ENCODE measurements around the gene C2CD4C. TPM values are rescaled to one million over a fixed set of nuclear protein-coding genes. Genes with fewer than 3 reads are reported as not detected.
A peak's percentile ranks its signal among the peaks of the same experiment; 100 is the strongest.
"Not testable (repeated sequence)": the region's sequence is repeated elsewhere in the genome, so short reads cannot be mapped to it uniquely, and the experiment has no call there.

Gene C2CD4C
- total RNA-seq, 8 experiments from 2014 or later = 0.15 to 6.4 (median 4.5) TPM

DNA sequence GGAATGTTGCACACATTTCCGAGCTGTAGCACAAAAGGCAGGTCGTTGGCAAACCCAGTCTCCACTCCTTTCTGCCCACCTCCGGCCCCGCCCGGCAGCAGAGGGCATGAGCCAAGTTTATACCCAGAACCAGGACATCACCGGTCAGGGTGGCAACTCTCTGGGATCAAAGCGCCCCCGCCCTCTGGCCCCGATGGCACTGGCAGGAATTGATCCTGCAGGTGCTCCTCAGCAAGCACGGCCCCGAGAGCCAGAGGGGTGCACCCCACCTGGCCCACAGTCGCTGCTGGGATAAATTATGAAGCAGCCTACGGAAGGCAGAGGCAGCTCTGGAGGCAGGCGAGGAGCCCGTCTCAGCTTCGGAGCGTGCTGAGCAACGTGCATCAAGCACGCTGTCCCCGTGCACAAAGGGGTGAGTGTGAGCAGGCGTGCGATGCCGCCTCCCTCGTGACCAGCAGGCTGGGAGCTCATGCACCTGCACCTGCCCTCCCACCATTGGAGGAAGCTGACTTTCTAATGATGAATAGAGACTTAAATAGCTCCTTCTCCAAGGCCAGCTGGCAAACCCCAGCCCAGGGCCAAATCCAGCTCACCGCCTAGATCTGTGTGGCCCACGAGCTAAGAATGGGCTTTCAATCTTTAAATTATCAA lies 26.2 kb upstream of the C2CD4C start:
- peak in 5 of 8 experiments; percentile 45 to 83 (median 76) for ATAC-seq (replicated peaks in 6 of 8)
- Histone ChIP-seq H3K4me3 (no peak overlapping the region), H3K4me1 (replicated peaks in 1 of 2) (peaks cover 6 to 17% of the 10 kb centered on the region in 2 donors), H3K27ac (peak overlapping the region; percentile 54 to 60)
- in situ Hi-C loops (cut with MboI; ENCODE audit: low pct_unique_long_range_greater_than_20kb in 2 of 9, low sequenced_read_pairs in 9 of 9, unreplicated experiment in 9 of 9) = no loop called here
- 64 to 83% (median 80%) methylated on average over 2 to 8 of the region's 26 CpGs; no CpG with 5 or more reads in 5 of the 10 experiments for WGBS, 10 experiments

GRCh38 chr19:434152-434960 lies 25.4 kb upstream of the C2CD4C start:
- 73 to 100% (median 86%) methylated on average over 1 to 14 of the region's 22 CpGs for WGBS, 10 experiments
- no peak overlapping the region for H3K4me3 ChIP-seq
- peaks cover 6 to 17% of the 10 kb centered on the region in 2 donors for H3K4me1 ChIP-seq (replicated peaks in 1 of 2)
- H3K27ac ChIP-seq = no peak overlapping the region
- ATAC-seq (replicated peaks in 6 of 8) = no peak
- in situ Hi-C loops (cut with MboI; ENCODE audit: low pct_unique_long_range_greater_than_20kb in 2 of 9, low sequenced_read_pairs in 9 of 9, unreplicated experiment in 9 of 9) = no loop called here

- ATAC-seq (replicated peaks in 6 of 8) = no peak
- Histone ChIP-seq H3K4me3 (no peak overlapping the region), H3K27ac (no peak overlapping the region), H3K4me1 (replicated peaks in 1 of 2) (peaks cover 3 to 11% of the 10 kb centered on the region in 2 donors)
- in situ Hi-C loops (cut with MboI; ENCODE audit: low pct_unique_long_range_greater_than_20kb in 2 of 9, low sequenced_read_pairs in 9 of 9, unreplicated experiment in 9 of 9) = no loop called here
- WGBS, 10 experiments = 60 to 100% (median 100%) methylated on average over 1 of the region's 10 CpGs; no CpG with 5 or more reads in 7 of the 10 experiments
These were observed 21.8 kb upstream of the C2CD4C start for GRCh38 chr19:430701-431100.

GRCh38 chr19:428149-428548 lies 19.2 kb upstream of the C2CD4C start:
- Histone ChIP-seq H3K27ac (no peak overlapping the region), H3K4me3 (no peak overlapping the region), H3K4me1 (replicated peaks in 1 of 2) (peaks cover 0 to 2% of the 10 kb centered on the region in 2 donors)
- WGBS, 10 experiments = 53 to 97% (median 88%) methylated on average over 3 to 10 of the region's 15 CpGs; no CpG with 5 or more reads in 6 of the 10 experiments
- peak in 3 of 8 experiments; percentile 23 to 50 (median 36) for ATAC-seq (replicated peaks in 6 of 8)
- in situ Hi-C loops (cut with MboI; ENCODE audit: low pct_unique_long_range_greater_than_20kb in 2 of 9, low sequenced_read_pairs in 9 of 9, unreplicated experiment in 9 of 9) = no loop called here

DNA sequence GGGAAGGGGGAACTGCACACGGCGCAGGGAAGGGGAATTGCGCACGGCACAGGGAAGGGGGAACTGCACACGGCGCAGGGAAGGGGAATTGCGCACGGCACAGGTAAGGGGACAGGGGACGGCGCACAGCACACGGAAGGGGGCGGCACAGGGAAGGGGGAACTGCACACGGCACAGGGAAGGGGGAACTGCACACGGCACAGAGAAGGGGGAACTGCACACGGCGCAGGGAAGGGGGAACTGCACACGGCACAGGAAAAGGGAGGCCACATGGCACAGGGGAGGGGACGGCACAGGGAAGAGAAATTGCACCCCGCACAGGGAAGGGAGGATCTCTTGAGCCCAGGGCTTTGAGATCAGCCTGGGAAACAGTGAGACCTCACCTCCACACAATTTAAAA lies 18.7 kb upstream of the C2CD4C start:
- no CpG with 5 or more reads among the region's 19 CpGs for WGBS, 10 experiments

GRCh38 chr19:426725-427445 lies 17.9 kb upstream of the C2CD4C start:
- in situ Hi-C loops (cut with MboI; ENCODE audit: low pct_unique_long_range_greater_than_20kb in 2 of 9, low sequenced_read_pairs in 9 of 9, unreplicated experiment in 9 of 9) = no loop called here
- WGBS, 10 experiments = 0 to 100% (median 58%) methylated on average over 1 to 12 of the region's 51 CpGs; no CpG with 5 or more reads in 3 of the 10 experiments
- ATAC-seq (replicated peaks in 6 of 8) = peak in 2 of 8 experiments; percentile 15 to 20
- H3K27ac ChIP-seq = no peak overlapping the region
- no peak overlapping the region for H3K4me3 ChIP-seq
- H3K4me1 ChIP-seq (replicated peaks in 1 of 2) = peaks cover 0 to 2% of the 10 kb centered on the region in 2 donors

More for the DNA sequence above, 18.7 kb upstream of the C2CD4C start:
- H3K4me1 ChIP-seq (replicated peaks in 1 of 2); in situ Hi-C loops (cut with MboI; ENCODE audit: low pct_unique_long_range_greater_than_20kb in 2 of 9, low sequenced_read_pairs in 9 of 9, unreplicated experiment in 9 of 9); H3K4me3 ChIP-seq; H3K27ac ChIP-seq: not testable (repeated sequence)
- ATAC-seq (replicated peaks in 6 of 8) = peak in 3 of 8 experiments; percentile 33 to 67 (median 64)

DNA sequence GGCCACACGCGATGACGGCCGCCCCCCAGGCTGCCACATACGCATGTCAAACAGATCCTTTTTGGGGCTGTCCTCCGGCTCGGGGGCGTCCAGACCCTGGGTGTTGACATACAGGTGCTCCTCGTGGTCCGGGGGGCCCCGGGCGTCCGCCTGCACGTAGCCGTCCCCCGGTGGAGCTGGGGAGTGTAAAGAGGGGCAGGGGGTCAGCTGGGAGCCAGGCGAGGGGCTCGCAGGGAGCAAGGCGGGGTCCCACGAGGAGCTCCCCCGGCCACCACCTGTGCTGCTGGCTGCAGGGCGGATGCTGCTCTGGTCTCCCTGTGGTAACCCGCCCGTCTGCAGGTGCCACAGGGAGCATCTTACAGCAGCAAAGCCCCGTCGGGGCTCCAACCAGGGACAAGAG lies 16.1 kb upstream of the C2CD4C start:
- in situ Hi-C loops (cut with MboI; ENCODE audit: low pct_unique_long_range_greater_than_20kb in 2 of 9, low sequenced_read_pairs in 9 of 9, unreplicated experiment in 9 of 9) = no loop called here
- Histone ChIP-seq H3K4me1 (replicated peaks in 1 of 2) (peaks cover 0 to 2% of the 10 kb centered on the region in 2 donors), H3K4me3 (no peak overlapping the region), H3K27ac (no peak overlapping the region)
- 80% methylated on average over 1 of the region's 26 CpGs; no CpG with 5 or more reads in 9 of the 10 experiments for WGBS, 10 experiments
- ATAC-seq (replicated peaks in 6 of 8) = no peak

DNA sequence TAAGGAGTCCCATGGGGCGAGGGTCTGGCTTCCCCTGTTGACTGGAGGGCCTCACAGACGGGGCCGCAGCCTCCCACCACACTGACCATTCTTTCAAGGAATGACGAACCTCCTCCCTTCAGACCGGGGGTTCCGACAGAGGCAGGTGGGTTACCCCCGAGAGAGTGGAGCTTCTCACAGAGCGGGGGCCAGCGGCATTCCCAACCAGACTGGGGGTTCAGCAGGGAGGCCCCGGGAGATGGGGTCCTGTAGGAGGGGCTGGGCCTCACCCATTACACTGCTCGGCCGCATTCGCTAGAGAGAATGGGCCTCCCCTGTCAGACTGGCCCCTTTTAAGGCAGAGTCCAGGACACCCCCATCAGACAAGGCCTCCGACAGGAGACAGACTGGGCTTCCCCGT lies 15.6 kb upstream of the C2CD4C start:
- peaks cover 0 to 2% of the 10 kb centered on the region in 2 donors for H3K4me1 ChIP-seq (replicated peaks in 1 of 2)
- no peak overlapping the region for H3K27ac ChIP-seq
- WGBS, 10 experiments = 90% methylated on average over 2 of the region's 15 CpGs; no CpG with 5 or more reads in 9 of the 10 experiments
- in situ Hi-C loops (cut with MboI; ENCODE audit: low pct_unique_long_range_greater_than_20kb in 2 of 9, low sequenced_read_pairs in 9 of 9, unreplicated experiment in 9 of 9) = no loop called here
- no peak for ATAC-seq (replicated peaks in 6 of 8)
- H3K4me3 ChIP-seq = no peak overlapping the region

DNA sequence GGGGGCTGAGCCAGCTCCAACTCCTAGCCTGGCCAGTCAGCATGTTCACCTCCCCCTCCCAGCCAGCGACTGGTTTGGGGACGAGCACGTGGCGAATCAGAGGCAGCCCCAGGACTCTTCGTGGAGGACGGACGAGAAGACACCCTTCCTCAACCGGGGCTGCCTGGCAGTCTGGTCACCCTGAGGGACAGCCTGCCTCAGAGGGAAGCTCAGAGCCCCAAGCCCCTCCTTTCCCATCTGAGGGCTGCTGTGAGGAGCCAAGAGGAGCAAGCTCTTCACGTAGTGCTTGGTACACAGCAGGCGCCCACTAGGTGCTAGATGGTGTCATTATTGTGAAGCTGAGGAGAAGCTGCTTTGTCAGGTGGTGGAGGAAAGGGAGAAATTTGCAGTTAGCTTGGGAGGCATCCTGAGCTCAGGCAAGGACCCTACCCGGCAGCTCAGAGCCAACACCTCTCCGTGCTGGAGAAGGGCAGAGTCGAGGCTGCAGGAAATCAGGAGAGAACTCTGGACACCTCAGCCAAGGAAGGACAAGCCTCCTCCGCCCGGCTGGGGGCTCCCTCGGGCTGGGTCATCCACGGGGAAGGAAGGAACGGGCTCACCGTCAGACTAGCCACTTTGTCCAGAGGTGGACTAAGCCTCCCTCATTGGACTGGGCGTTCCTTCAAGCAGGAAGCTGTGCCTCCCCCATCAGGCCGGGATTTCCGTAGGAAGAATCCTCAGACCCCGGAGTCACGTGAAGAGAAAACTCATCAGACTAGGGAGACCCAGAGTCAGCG lies 14.9 kb upstream of the C2CD4C start:
- peaks cover 0 to 2% of the 10 kb centered on the region in 2 donors for H3K4me1 ChIP-seq (replicated peaks in 1 of 2)
- whole genome bisulfite sequencing, 10 experiments = 53 to 100% (median 80%) methylated on average over 1 to 7 of the region's 25 CpGs; no CpG with 5 or more reads in 3 of the 10 experiments
- in situ Hi-C loops (cut with MboI; ENCODE audit: low pct_unique_long_range_greater_than_20kb in 2 of 9, low sequenced_read_pairs in 9 of 9, unreplicated experiment in 9 of 9) = no loop called here
- no peak overlapping the region for H3K4me3 ChIP-seq
- ATAC-seq (replicated peaks in 6 of 8) = no peak
- H3K27ac ChIP-seq = no peak overlapping the region

DNA sequence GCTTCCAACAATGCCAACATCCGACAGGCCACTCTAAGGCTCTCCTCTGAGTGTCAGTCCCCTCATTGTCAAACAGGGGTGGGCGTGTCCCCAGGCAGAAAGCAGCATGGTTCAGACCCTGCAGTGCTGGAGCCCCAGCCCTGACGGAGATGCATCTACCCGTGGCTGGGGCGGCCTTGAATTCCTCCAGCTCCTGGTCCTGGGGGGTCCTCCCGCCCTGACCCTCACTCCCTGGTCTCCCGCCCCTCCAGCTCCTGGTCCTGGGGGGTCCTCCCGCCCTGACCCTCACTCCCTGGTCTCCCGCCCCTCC lies 13.9 kb upstream of the C2CD4C start:
- in situ Hi-C loops (cut with MboI; ENCODE audit: low pct_unique_long_range_greater_than_20kb in 2 of 9, low sequenced_read_pairs in 9 of 9, unreplicated experiment in 9 of 9); H3K4me3 ChIP-seq; ATAC-seq (replicated peaks in 6 of 8); H3K4me1 ChIP-seq (replicated peaks in 1 of 2); H3K27ac ChIP-seq: not testable (repeated sequence)
- WGBS, 10 experiments = no CpG with 5 or more reads among the region's 9 CpGs

DNA sequence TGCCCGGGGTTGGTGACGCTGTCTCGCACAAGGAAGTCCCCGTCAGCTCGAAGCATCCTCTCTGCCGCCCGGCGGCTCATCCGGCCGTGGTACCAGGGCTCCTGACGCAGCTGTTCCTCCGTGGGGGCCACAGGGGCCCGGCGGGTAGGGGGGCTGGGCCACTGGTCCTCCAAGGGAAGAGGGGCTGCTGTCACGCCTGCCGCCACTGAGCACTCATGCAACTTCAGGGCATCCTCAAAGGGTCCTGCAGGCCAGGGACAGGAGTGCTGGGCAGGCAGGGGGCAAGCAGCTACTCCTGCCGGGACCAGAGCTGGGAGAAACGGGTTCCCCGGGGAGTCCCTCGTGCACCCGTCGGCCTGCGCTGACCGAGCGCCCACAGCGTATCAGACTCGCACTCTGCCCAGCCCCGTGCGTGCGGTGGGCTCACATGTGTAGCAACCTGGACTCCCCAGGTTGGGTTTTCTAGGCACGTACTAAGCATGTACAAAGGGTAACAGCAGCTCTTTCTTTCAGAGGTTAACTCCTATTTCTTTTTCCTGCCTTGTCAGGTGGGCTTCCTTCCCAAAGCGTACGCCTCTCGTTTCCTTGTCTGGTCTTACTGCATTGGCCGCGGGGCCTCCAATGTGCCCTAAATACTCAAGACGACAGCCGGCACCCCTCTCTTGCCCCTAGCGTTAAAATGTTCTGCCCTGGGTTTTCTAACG lies 13.4 kb upstream of the C2CD4C start:
- no peak for ATAC-seq (replicated peaks in 6 of 8)
- WGBS, 10 experiments = 60 to 100% (median 78%) methylated on average over 1 to 8 of the region's 40 CpGs; no CpG with 5 or more reads in 5 of the 10 experiments
- Histone ChIP-seq H3K4me3 (no peak overlapping the region), H3K4me1 (replicated peaks in 1 of 2) (peaks cover 8 to 12% of the 10 kb centered on the region in 2 donors), H3K27ac (no peak overlapping the region)
- in situ Hi-C loops (cut with MboI; ENCODE audit: low pct_unique_long_range_greater_than_20kb in 2 of 9, low sequenced_read_pairs in 9 of 9, unreplicated experiment in 9 of 9) = no loop called here
